Psoas muscle (tissue), 8 donors: ENCODE measurements around the gene HEBP1. TPM values are rescaled to one million over a fixed set of nuclear protein-coding genes. Genes with fewer than 3 reads are reported as not detected.

Experiments used
- ATAC-seq, 4 donors: fragments of 200-7000 bp; cut with Tn5 transposase; one replicate each; pipeline ENCODE4 v1.9.1; 2020; ENCODE audit warnings: moderate library complexity in 3 of 4, mild to moderate bottlenecking in 2 of 4
- DNase-seq, 2 donors: peaks; one replicate each; pipeline ENCODE4 v3.0.0-alpha.2; 2020
- H3K27ac ChIP-seq: fragments of 200-600 bp; one replicate; pipeline ENCODE4 v1.8.0; 2022
- H3K27me3 ChIP-seq, 3 donors: fragments of 200-600 bp in 1 of 3; one replicate each; pipeline versions ENCODE4 v1.6.1 to v1.8.0; 2013 to 2022; ENCODE audit warnings: low read length in 2 of 3, mild to moderate bottlenecking in 2 of 3, moderate library complexity in 1 of 3; ENCODE audit not compliant: insufficient read depth in 3 of 3
- H3K36me3 ChIP-seq, 2 donors: fragments of 200-600 bp in 1 of 2; one replicate each; pipeline versions ENCODE4 v1.6.1 to v1.8.0; 2013 to 2022; ENCODE audit warnings: low read depth in 1 of 2, mild to moderate bottlenecking in 1 of 2, moderate library complexity in 1 of 2; ENCODE audit not compliant: insufficient read depth in 1 of 2
- H3K4me1 ChIP-seq: fragments of 200-600 bp; one replicate; pipeline ENCODE4 v1.8.0; 2022
- H3K4me3 ChIP-seq: fragments of 200-600 bp; one replicate; pipeline ENCODE4 v1.8.0; 2022; ENCODE audit warnings: mild to moderate bottlenecking
- H3K9me3 ChIP-seq: fragments of 200-600 bp; one replicate; pipeline ENCODE4 v1.8.0; 2022
- WGBS, 3 donors: extraction: QIAGEN DNeasy Blood & Tissue Kit; methylation state at CpG; one replicate each; pipeline versions ENCODE4 v1.1.6 to v1.1.7; 2013; 5-methylcytosine and 5-hydroxymethylcytosine counted together
- intact Hi-C, 2 donors: fragments of 100-400 bp; cut with DNase I; formaldehyde crosslinking; loops; one replicate each; pipeline versions ENCODE4 v1.11.0 to v1.14.2; 2022
- polyA plus RNA-seq, 3 donors: library from polyadenylated mRNA; stranded (reverse); fragments of 200-250 nt; gene quantifications; one replicate each; pipeline ENCODE4 v1.2.3, GENCODE V29; 2013
- total RNA-seq, 4 donors: library from RNA; stranded (reverse); fragmentation: NEBNext Ultra II Directional in 2 of 4; extraction: Animal tissue kit (Norgen Biotek cat#: 25700) in 2 of 4; gene quantifications; one replicate each; pipeline versions ENCODE4 v1.2.1 to v1.2.4, GENCODE V29; 2021 to 2023
- TF ChIP-seq, protein P1 (sequence below): fragments of 200-600 bp; IDR thresholded peaks from one replicate; pipeline ENCODE4 v1.8.0; 2022; ENCODE audit warnings: antibody characterized with exemption
- donor health status: healthy with polysubstance abuse.
- donor health status: DM: no; HTN: no; CAD: no; lungs with moderate emphysema.
- donor health status: Bipolar disorder and iron deficiency.
- donor health status: healthy.
- donor health status: DM: yes; HTN: yes; CAD: no.
- donor health status: DM: no; HTN: no; CAD: no.
- donor health status: DM: no; HTN: no; CAD: no.
- donor health status: DM: yes; HTN: yes; CAD: no.

The HEBP1 gene
- total and polyA plus RNA-seq, 7 donors: 19.4 to 39.3 (median 33.3) TPM

DNA sequence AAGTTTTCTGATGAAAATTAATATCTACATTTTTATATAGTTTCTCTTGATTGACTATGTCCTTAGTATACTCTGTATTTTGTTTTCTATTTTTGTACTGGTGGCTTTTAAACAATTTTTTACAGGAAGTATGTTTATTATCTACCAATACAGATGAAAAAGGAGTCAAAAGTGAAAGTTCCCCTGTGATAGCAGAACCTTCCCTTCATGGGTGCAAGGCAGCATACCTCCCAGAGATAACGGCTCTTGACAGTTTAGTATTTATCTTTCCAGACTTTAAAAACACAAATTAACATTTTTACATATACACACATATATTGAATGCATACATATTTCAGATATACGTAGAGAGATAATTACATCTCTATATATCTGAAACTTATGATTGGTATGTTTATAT lies 27.0 kb upstream of the HEBP1 start:
- Histone ChIP-seq H3K4me1 (no peaks in the 10 kb centered on the region), H3K4me3 (no peak overlapping the region), H3K27me3 (no peaks in the 10 kb centered on the region), H3K36me3 (no peaks in the 10 kb centered on the region), H3K9me3 (no peaks in the 10 kb centered on the region), H3K27ac (no peak overlapping the region)
- intact Hi-C loops: loop anchor here in 1 of 2 donors (10.0 kb wide), 1 partner anchor 188 kb away; no protein-coding TSS in a partner anchor
- no peak for DNase-seq
- TF ChIP-seq, protein P1, sequence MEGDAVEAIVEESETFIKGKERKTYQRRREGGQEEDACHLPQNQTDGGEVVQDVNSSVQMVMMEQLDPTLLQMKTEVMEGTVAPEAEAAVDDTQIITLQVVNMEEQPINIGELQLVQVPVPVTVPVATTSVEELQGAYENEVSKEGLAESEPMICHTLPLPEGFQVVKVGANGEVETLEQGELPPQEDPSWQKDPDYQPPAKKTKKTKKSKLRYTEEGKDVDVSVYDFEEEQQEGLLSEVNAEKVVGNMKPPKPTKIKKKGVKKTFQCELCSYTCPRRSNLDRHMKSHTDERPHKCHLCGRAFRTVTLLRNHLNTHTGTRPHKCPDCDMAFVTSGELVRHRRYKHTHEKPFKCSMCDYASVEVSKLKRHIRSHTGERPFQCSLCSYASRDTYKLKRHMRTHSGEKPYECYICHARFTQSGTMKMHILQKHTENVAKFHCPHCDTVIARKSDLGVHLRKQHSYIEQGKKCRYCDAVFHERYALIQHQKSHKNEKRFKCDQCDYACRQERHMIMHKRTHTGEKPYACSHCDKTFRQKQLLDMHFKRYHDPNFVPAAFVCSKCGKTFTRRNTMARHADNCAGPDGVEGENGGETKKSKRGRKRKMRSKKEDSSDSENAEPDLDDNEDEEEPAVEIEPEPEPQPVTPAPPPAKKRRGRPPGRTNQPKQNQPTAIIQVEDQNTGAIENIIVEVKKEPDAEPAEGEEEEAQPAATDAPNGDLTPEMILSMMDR: no peak
- no peak for ATAC-seq
- 83 to 86% (median 85%) methylated on average over 2 of the region's 2 CpGs for WGBS, 3 donors

DNA sequence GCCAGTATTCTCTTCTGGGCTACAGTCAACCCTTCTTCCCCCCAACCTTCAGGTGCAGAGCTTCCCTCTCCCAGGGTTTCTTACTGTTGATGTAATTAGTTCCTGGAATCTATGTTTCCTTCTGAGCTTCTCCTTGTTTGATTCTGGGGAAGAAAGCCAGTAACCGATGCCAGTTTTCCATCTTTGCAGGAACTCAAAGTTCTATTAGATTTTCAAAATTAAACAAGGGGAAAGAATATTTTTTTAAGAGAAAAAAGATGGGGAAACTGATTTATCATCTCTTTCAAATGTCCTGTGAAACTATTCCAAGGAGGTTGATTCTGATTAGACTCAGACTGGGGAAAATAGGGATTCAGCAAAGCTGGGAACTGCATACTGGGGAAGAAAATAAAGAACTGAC lies 26.2 kb upstream of the HEBP1 start:
- Histone ChIP-seq H3K4me3 (no peak overlapping the region), H3K27ac (no peak overlapping the region), H3K4me1 (no peaks in the 10 kb centered on the region), H3K27me3 (no peaks in the 10 kb centered on the region), H3K36me3 (no peaks in the 10 kb centered on the region), H3K9me3 (no peaks in the 10 kb centered on the region)
- ATAC-seq (no peak), DNase-seq (no peak)
- 68 to 79% (median 71%) methylated on average over 1 of the region's 1 CpG for WGBS, 3 donors
- TF ChIP-seq, protein P1: no peak
- intact Hi-C loops: loop anchor here in 1 of 2 donors (10.0 kb wide), 1 partner anchor 189 kb away; no protein-coding TSS in a partner anchor

DNA sequence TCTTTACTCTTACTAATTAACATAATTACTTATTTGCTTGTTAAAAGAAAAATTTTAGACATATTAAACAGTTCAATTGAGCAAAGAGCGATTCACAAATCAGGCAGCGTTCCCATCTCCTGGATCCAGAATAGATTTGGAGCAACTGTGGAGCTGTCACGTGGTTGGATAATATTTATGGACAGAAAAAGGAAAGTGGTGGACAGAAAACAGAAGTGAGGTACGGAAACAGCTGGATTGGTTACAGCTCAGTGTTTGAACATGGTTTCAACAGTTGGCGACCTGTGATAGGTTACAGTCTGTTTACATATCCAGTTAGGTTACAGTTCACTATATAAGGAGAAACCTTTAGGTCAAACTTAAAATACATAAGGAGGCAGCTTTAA lies 24.5 kb upstream of the HEBP1 start:
- H3K27me3 ChIP-seq: no peaks in the 10 kb centered on the region
- ATAC-seq (no peak), DNase-seq (no peak)
- 55 to 71% (median 66%) methylated on average over 5 of the region's 5 CpGs for WGBS, 3 donors
- intact Hi-C loops: loop anchor here in 1 of 2 donors (10.0 kb wide), 1 partner anchor 190 kb away; no protein-coding TSS in a partner anchor
- TF ChIP-seq, protein P1: no peak
- no peaks in the 10 kb centered on the region for H3K4me1 ChIP-seq
- no peaks in the 10 kb centered on the region for H3K36me3 ChIP-seq
- no peaks in the 10 kb centered on the region for H3K9me3 ChIP-seq
- H3K4me3 ChIP-seq: no peak overlapping the region
- H3K27ac ChIP-seq: no peak overlapping the region

DNA sequence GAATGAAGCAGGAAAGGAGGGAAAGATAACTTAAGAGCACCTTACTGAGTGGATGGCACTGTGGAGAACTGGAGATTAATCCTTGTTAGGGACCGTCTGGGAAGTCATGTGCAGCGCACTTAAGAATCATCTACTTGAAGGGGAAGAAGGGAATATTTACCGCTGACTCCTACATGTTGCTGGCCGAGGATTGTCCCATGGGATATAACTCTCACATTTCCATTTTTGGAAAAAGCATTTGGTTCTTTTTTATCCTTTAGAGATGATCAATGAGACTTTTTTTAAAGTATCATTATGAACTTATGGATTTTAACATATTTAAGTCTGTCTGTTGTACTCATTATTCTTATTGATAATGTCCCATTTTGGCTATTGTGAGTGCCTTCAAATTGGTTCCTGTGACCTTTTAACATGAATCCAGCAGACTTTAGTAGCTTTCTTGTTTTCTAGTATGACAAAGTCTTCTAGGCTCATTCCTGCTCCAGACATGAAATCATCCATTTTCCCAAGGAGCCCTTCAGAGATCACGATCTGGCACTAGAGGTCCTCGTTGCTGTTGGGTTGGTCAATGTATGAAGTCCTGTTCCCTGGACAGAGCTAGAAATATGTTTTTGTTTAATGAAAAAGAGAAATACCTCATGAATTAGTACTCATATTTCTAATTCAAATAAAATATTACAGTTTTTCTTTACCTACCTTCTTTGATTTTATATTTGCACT lies 23.9 kb upstream of the HEBP1 start:
- intact Hi-C loops: loop anchor here in 1 of 2 donors (10.0 kb wide), 1 partner anchor 191 kb away; no protein-coding TSS in a partner anchor
- TF ChIP-seq, protein P1: no peak
- DNase-seq (no peak), ATAC-seq (peak in 2 of 4 donors; percentile 61 to 66)
- H3K27ac ChIP-seq: no peak overlapping the region
- H3K4me1 ChIP-seq: no peaks in the 10 kb centered on the region
- H3K36me3 ChIP-seq: no peaks in the 10 kb centered on the region
- H3K9me3 ChIP-seq: no peaks in the 10 kb centered on the region
- 52 to 77% (median 75%) methylated on average over 6 of the region's 6 CpGs for WGBS, 3 donors
- no peaks in the 10 kb centered on the region for H3K27me3 ChIP-seq
- H3K4me3 ChIP-seq: no peak overlapping the region
